ENCODE results near the gene CPSF2. TPM values are rescaled to one million over a fixed set of nuclear protein-coding genes. Genes with fewer than 3 reads are reported as not detected.

Gene CPSF2
- total RNA-seq, 4 donors from 2014 or later, result 19.5 to 29.0 (median 25.5) TPM

- WGBS, result 78% methylated on average over 3 of the region's 3 CpGs
- Histone ChIP-seq H3K9me3 (no peaks in the 10 kb centered on the region), H3K27ac (replicated peaks in 1 of 4) (no peak overlapping the region), H3K27me3 (no peaks in the 10 kb centered on the region), H3K4me3 (no peak overlapping the region), H3K36me3 (peaks cover 56 to 100% (median 81%) of the 10 kb centered on the region in 4 donors), H3K4me1 (no peaks in the 10 kb centered on the region)
- TF ChIP-seq POLR2AphosphoS5 (IDR thresholded peaks at IDR 0.05) (no peak), CTCF (IDR thresholded peaks at IDR 0.05) (no peak), POLR2A (IDR thresholded peaks at IDR 0.05; ENCODE audit: low read depth) (no peak), EP300 (IDR thresholded peaks at IDR 0.05) (no peak)
- intact Hi-C loops (cut with DNase I), result loop anchor here (10.0 kb wide), 1 partner anchor 311 kb away; no protein-coding TSS in a partner anchor
- DNase-seq (ENCODE audit: extremely low spot score), result no peak
Observed at GRCh38 chr14:92143962-92144361, 22.2 kb downstream of the CPSF2 start.

DNA sequence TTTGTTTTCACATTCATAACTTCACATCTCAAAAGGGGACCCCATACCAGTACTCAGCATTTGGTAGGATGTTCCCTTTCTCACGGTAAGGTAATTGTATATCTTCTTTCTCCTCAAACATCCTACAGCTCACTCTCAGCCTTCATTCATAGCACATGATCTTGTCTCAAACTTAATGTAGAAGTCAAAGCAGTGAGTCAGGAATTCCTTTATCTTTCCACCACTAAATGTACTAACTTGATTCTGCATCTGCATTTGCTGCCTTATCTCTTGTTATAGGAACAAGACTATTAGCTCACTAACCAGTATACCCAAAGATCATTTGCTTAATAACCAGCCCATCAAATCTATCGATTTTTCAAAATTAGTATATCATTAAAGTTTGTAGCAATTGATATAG is 22.9 kb downstream of the CPSF2 start:
- no peaks in the 10 kb centered on the region for H3K27me3 ChIP-seq
- WGBS, result 86% methylated on average over 2 of the region's 2 CpGs
- TF ChIP-seq POLR2AphosphoS5 (IDR thresholded peaks at IDR 0.05) (no peak), CTCF (IDR thresholded peaks at IDR 0.05) (no peak), POLR2A (IDR thresholded peaks at IDR 0.05; ENCODE audit: low read depth) (no peak), EP300 (IDR thresholded peaks at IDR 0.05) (no peak)
- H3K9me3 ChIP-seq, result no peaks in the 10 kb centered on the region
- DNase-seq (ENCODE audit: extremely low spot score), result no peak
- H3K36me3 ChIP-seq, result peaks cover 52 to 100% (median 80%) of the 10 kb centered on the region in 4 donors
- intact Hi-C loops (cut with DNase I), result loop anchor here (10.0 kb wide), 1 partner anchor 310 kb away; no protein-coding TSS in a partner anchor
- no peak overlapping the region for H3K4me3 ChIP-seq
- no peaks in the 10 kb centered on the region for H3K4me1 ChIP-seq
- H3K27ac ChIP-seq (replicated peaks in 1 of 4), result no peak overlapping the region

GRCh38 chr14:92153581-92153980 is 31.8 kb downstream of the CPSF2 start:
- no peak for DNase-seq (ENCODE audit: extremely low spot score)
- Histone ChIP-seq H3K27me3 (no peaks in the 10 kb centered on the region), H3K9me3 (no peaks in the 10 kb centered on the region), H3K27ac (replicated peaks in 1 of 4) (no peak overlapping the region), H3K36me3 (peaks cover 33 to 79% (median 55%) of the 10 kb centered on the region in 4 donors), H3K4me3 (no peak overlapping the region), H3K4me1 (no peaks in the 10 kb centered on the region)
- WGBS, result 91% methylated on average over 1 of the region's 1 CpG
- TF ChIP-seq POLR2A (IDR thresholded peaks at IDR 0.05; ENCODE audit: low read depth) (no peak), POLR2AphosphoS5 (IDR thresholded peaks at IDR 0.05) (no peak), CTCF (IDR thresholded peaks at IDR 0.05) (no peak), EP300 (IDR thresholded peaks at IDR 0.05) (no peak)
- intact Hi-C loops (cut with DNase I), result no loop called here

DNA sequence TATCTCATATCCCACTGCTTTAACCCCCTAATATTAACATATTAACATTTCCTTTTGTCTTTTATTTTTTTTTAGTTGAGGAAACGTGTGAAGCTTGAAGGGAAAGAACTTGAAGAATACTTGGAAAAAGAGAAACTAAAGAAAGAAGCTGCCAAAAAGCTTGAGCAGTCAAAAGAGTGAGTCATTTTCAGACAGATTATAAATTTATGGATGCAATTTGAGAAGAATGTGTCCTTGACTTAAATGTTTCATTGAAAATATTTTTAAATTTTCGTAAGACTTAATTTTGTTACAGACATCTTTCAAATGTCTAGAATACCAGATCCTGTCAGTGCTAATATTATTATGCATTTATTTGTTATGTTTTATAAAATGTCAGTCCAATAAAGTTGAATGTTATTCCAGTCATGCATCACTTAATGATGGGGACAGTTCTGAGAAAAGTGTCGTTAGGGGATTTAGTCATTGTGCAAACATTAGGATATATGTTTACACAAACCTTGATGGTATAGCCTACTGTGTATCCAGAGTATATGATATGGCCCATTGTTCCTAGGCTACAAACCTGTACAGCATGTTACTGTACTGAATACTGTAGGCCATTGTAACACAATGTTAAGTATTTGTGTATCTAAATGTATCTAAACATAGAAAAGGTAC is 32.6 kb downstream of the CPSF2 start:
- no peaks in the 10 kb centered on the region for H3K27me3 ChIP-seq
- DNase-seq (ENCODE audit: extremely low spot score), result no peak
- no peaks in the 10 kb centered on the region for H3K4me1 ChIP-seq
- intact Hi-C loops (cut with DNase I), result no loop called here
- no peak overlapping the region for H3K27ac ChIP-seq (replicated peaks in 1 of 4)
- no peak overlapping the region for H3K4me3 ChIP-seq
- WGBS, result 56% methylated on average over 3 of the region's 3 CpGs
- no peaks in the 10 kb centered on the region for H3K9me3 ChIP-seq
- peaks cover 33 to 79% (median 58%) of the 10 kb centered on the region in 4 donors for H3K36me3 ChIP-seq
- no peak for TF ChIP-seq CTCF (IDR thresholded peaks at IDR 0.05)
- no peak for TF ChIP-seq POLR2AphosphoS5 (IDR thresholded peaks at IDR 0.05)
- TF ChIP-seq EP300 (IDR thresholded peaks at IDR 0.05), result no peak
- no peak for TF ChIP-seq POLR2A (IDR thresholded peaks at IDR 0.05; ENCODE audit: low read depth)

All from esophagus muscularis mucosa (tissue), 4 donors.